Gastrocnemius medialis (tissue), 4 donors: ENCODE measurements around the gene CASZ1. TPM values are rescaled to one million over a fixed set of nuclear protein-coding genes. Genes with fewer than 3 reads are reported as not detected.

Source experiments
- ATAC-seq, 2 donors: fragments of 150-250 bp; one replicate each; pipeline ENCODE4 v1.9.1; 2016
- DNase-seq, 2 donors: peaks; one replicate each; pipeline ENCODE4 v3.0.0-alpha.2; 2019
- H3K27ac ChIP-seq, 4 donors: fragments of 200-600 bp; sonication (generic); 1 replicate in 1 of 4; 2 replicates in 3 of 4; pipeline ENCODE4 v1.5.1; 2016 to 2018; ENCODE audit warnings: mild to moderate bottlenecking in 2 of 4, moderate library complexity in 1 of 4
- H3K27me3 ChIP-seq, 3 donors: fragments of 200-600 bp; sonication (generic) in 2 of 3; 1 replicate in 1 of 3; 2 replicates in 2 of 3; pipeline versions ENCODE4 v1.5.1 to v1.6.0; 2016 to 2019; ENCODE audit warnings: mild to moderate bottlenecking in 1 of 3, moderate library complexity in 1 of 3
- H3K36me3 ChIP-seq, 2 donors: fragments of 200-600 bp; sonication (generic) in 1 of 2; one replicate each; pipeline ENCODE4 v1.5.1; 2017 to 2018
- H3K4me1 ChIP-seq, 2 donors: fragments of 200-600 bp; sonication (generic) in 1 of 2; one replicate each; pipeline ENCODE4 v1.5.1; 2016 to 2017; ENCODE audit warnings: mild to moderate bottlenecking in 2 of 2
- H3K4me3 ChIP-seq, 4 donors: fragments of 200-600 bp; sonication (generic) in 3 of 4; 1 replicate in 1 of 4; 2 replicates in 3 of 4; pipeline ENCODE4 v1.5.1; 2016 to 2019; ENCODE audit warnings: mild to moderate bottlenecking in 2 of 4
- H3K9me3 ChIP-seq, 3 donors: fragments of 200-600 bp; sonication (generic) in 2 of 3; 1 replicate in 1 of 3; 2 replicates in 2 of 3; pipeline ENCODE4 v1.5.1; 2016 to 2019
- CTCF ChIP-seq, 5 experiments: fragments of 450-650 bp in 3 of 5; fragments of 200-600 bp in 2 of 5; sonication (generic) in 2 of 5; IDR thresholded peaks in 4 of 5; conservative IDR thresholded peaks in 1 of 5; 1 replicate in 4 of 5; 2 replicates in 1 of 5; pipeline ENCODE4 v1.5.1; 2016 to 2019; ENCODE audit warnings: antibody characterized with exemption in 5 of 5, mild to moderate bottlenecking in 3 of 5, moderate library complexity in 3 of 5
- POLR2A ChIP-seq, 2 donors: fragments of 450-650 bp; IDR thresholded peaks; one replicate each; pipeline ENCODE4 v1.6.1; 2017; ENCODE audit warnings: antibody characterized with exemption in 2 of 2, mild to moderate bottlenecking in 2 of 2, moderate library complexity in 2 of 2
- in situ Hi-C, 4 donors: fragments of 200-750 bp; cut with MboI; loops; one replicate each; pipeline versions ENCODE4 v1.15.0 to v1.8.0; 2017; ENCODE audit warnings: low sequenced_read_pairs in 4 of 4
- intact Hi-C: fragments of 100-400 bp; cut with DNase I; formaldehyde crosslinking; loops from one replicate; pipeline ENCODE4 v1.15.1; 2023; ENCODE audit warnings: low total_unique reads
- total RNA-seq, 4 donors: library from RNA; depleted of rRNA; stranded (reverse); fragments of >200 nt; gene quantifications; one replicate each; pipeline versions ENCODE4 v1.1.0 to v1.2.3, GENCODE V29; 2016

Gene CASZ1
- total RNA-seq, 4 donors from 2014 or later, result 19.1 to 121 (median 80.6) TPM

GRCh38 chr1:10593750-10594149 is 202.7 kb downstream of the CASZ1 start:
- Histone ChIP-seq H3K4me3 (no peak overlapping the region), H3K4me1 (no peaks in the 10 kb centered on the region), H3K36me3 (no peaks in the 10 kb centered on the region), H3K27me3 (no peaks in the 10 kb centered on the region), H3K27ac (no peak overlapping the region), H3K9me3 (no peaks in the 10 kb centered on the region)
- no peak for ATAC-seq
- DNase-seq, result no peak
- intact Hi-C loops, result no loop called here
- in situ Hi-C loops, result no loop called here
- no peak for TF ChIP-seq CTCF (IDR thresholded peaks at IDR 0.05 in 4 of 5, conservative IDR thresholded peaks at IDR 0.05 in 1 of 5)
- no peak for TF ChIP-seq POLR2A (IDR thresholded peaks at IDR 0.05)

GRCh38 chr1:10592373-10592772 is 204.1 kb downstream of the CASZ1 start:
- H3K9me3 ChIP-seq, result no peaks in the 10 kb centered on the region
- no peaks in the 10 kb centered on the region for H3K36me3 ChIP-seq
- no peak for TF ChIP-seq CTCF (IDR thresholded peaks at IDR 0.05 in 4 of 5, conservative IDR thresholded peaks at IDR 0.05 in 1 of 5)
- ATAC-seq, result no peak
- intact Hi-C loops, result no loop called here
- DNase-seq, result no peak
- in situ Hi-C loops, result no loop called here
- H3K27ac ChIP-seq, result no peak overlapping the region
- H3K4me1 ChIP-seq, result no peaks in the 10 kb centered on the region
- no peaks in the 10 kb centered on the region for H3K27me3 ChIP-seq
- no peak overlapping the region for H3K4me3 ChIP-seq

- intact Hi-C loops (no loop called here), in situ Hi-C loops (no loop called here)
- H3K4me3 ChIP-seq, result no peak overlapping the region
- no peaks in the 10 kb centered on the region for H3K4me1 ChIP-seq
- H3K27me3 ChIP-seq, result no peaks in the 10 kb centered on the region
- no peak for TF ChIP-seq POLR2A (IDR thresholded peaks at IDR 0.05)
- TF ChIP-seq CTCF (IDR thresholded peaks at IDR 0.05 in 4 of 5, conservative IDR thresholded peaks at IDR 0.05 in 1 of 5), result no peak
- H3K9me3 ChIP-seq, result no peaks in the 10 kb centered on the region
- H3K27ac ChIP-seq, result no peak overlapping the region
- no peaks in the 10 kb centered on the region for H3K36me3 ChIP-seq
- no peak for ATAC-seq
- DNase-seq, result no peak
Observed at GRCh38 chr1:10591010-10591409, 205.4 kb downstream of the CASZ1 start.

- Histone ChIP-seq H3K4me1 (no peaks in the 10 kb centered on the region), H3K27me3 (no peaks in the 10 kb centered on the region), H3K36me3 (no peaks in the 10 kb centered on the region), H3K27ac (no peak overlapping the region), H3K9me3 (no peaks in the 10 kb centered on the region), H3K4me3 (no peak overlapping the region)
- TF ChIP-seq POLR2A (IDR thresholded peaks at IDR 0.05) (no peak), CTCF (IDR thresholded peaks at IDR 0.05 in 4 of 5, conservative IDR thresholded peaks at IDR 0.05 in 1 of 5) (no peak)
- in situ Hi-C loops, result no loop called here
- ATAC-seq (no peak), DNase-seq (no peak)
- intact Hi-C loops, result no loop called here
Observed at GRCh38 chr1:10589074-10589473, 207.4 kb downstream of the CASZ1 start.

DNA sequence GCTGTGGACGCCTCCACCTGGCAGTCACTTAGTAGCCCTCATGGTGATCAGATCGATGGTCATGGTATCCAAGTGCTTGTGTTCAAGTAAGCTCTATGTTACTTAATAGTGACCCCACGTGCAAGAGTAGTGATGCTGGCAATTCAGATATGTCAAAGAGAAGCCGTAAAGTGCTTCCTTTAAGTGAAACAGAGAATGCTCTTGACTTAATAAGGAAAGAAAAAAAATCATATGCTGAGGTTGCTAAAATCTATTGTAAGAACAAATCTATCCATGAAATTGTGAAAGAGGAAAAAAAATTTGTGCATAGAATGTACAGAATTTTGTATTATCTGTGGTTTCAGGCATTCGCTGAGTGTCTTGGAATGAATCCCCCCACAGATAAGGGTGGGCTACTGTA is 207.8 kb downstream of the CASZ1 start:
- no peak for ATAC-seq
- no peak for TF ChIP-seq CTCF (IDR thresholded peaks at IDR 0.05 in 4 of 5, conservative IDR thresholded peaks at IDR 0.05 in 1 of 5)
- TF ChIP-seq POLR2A (IDR thresholded peaks at IDR 0.05), result no peak
- no peak for DNase-seq
- no peak overlapping the region for H3K27ac ChIP-seq
- H3K36me3 ChIP-seq, result no peaks in the 10 kb centered on the region
- in situ Hi-C loops (no loop called here), intact Hi-C loops (no loop called here)
- no peaks in the 10 kb centered on the region for H3K4me1 ChIP-seq
- no peaks in the 10 kb centered on the region for H3K27me3 ChIP-seq
- H3K4me3 ChIP-seq, result no peak overlapping the region
- H3K9me3 ChIP-seq, result no peaks in the 10 kb centered on the region
